ENCODE data around the gene RGS12. TPM values are rescaled to one million over a fixed set of nuclear protein-coding genes. Genes with fewer than 3 reads are reported as not detected.

The RGS12 gene
- total RNA-seq, 2 experiments from 2014 or later, result 7.4 to 7.5 TPM

DNA sequence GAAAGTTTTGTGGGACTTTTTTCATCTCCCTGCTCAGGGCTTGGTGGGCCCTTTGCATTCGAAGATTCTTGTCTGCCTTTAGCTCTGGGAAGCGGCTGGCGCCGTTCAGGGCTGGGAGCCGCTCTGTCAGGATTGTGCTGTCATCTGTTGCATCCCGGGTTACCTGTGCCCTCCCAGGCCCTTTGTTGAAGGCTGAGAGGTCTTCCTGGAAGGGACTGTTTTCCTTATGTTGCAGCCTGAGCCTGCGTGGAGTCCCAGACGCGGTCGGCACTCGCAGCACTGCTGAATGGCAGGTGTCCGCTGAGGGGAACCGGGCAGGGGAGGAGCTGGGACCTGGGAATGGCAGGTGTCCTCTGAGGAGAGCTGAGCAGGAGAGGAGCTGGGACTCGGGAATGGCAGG, 15.9 kb downstream of the RGS12 start:
- POLR2A ChIA-PET, result no interaction called here
- Mint-ChIP-seq H3K27me3 (peaks cover 2% of the 10 kb centered on the region), H3K36me3 (ENCODE audit: low read depth) (no peaks in the 10 kb centered on the region), H3K4me3 (no peak overlapping the region), H3K9me3 (no peaks in the 10 kb centered on the region), H3K27ac (no peak overlapping the region), H3K4me1 (peaks cover 24% of the 10 kb centered on the region)
- CTCF ChIA-PET, result no interaction called here
- no peak for DNase-seq

DNA sequence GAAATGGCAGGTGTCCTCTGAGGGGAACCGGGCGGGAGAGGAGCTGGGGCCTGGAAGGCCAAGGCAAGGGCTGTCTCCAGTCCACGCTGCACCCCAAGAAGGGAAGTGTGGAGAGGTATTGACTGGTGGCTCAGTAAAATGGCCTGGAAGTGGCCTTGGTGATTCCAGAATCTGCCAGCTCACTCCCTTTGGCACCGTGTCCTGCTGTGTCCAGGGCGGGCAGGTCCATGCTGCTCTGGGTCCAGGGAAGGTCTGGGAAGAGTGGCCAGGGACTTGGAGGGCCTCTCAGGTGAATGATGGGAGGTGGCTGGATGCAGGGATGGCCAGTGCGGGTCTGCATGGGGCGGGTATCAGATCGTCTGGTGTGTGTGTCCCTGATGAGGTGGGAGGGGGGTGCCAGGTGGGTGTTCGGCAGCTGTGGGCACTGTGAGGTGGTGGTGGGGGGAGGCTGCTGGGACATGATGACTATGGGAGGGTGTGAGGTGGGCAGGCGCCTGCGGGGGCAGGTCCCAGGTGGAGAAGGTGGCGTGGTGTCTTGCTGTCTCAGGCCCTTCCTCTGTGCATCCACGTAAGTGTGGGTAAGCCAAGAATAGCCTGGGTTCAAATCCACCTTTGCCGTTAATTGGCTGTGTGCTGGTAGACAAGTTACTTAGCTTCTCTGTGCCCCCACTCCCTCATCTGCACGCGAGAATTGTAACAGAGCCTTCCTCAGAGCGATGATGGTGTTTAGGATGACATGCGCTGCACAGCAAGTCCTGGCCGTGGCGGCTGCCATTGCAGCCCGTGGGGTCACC, 17.7 kb downstream of the RGS12 start:
- H3K9me3 Mint-ChIP-seq, result no peaks in the 10 kb centered on the region
- POLR2A ChIA-PET, result no interaction called here
- DNase-seq, result no peak
- no peak overlapping the region for H3K4me3 Mint-ChIP-seq
- CTCF ChIA-PET, result no interaction called here
- no peaks in the 10 kb centered on the region for H3K36me3 Mint-ChIP-seq (ENCODE audit: low read depth)
- no peaks in the 10 kb centered on the region for H3K27me3 Mint-ChIP-seq
- H3K27ac Mint-ChIP-seq, result no peak overlapping the region
- H3K4me1 Mint-ChIP-seq, result peaks cover 7% of the 10 kb centered on the region

DNA sequence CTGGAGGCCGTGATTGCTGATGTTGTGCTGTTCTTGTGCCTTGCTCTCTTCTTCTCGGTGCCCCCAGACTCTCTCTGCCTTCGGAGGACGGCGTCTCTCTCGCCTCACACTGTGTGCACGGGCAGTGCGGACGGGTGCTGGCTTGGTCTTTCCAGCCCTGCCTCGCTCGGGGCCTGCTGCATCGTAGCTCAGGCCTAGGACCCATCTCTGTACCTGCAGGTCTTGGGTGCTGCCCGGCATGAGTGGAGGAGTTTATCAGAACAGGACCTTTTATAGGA, 18.2 kb downstream of the RGS12 start:
- Mint-ChIP-seq H3K4me3 (no peak overlapping the region), H3K27me3 (no peaks in the 10 kb centered on the region), H3K36me3 (ENCODE audit: low read depth) (no peaks in the 10 kb centered on the region), H3K27ac (no peak overlapping the region), H3K9me3 (no peaks in the 10 kb centered on the region), H3K4me1 (peaks cover 1% of the 10 kb centered on the region)
- POLR2A ChIA-PET, result no interaction called here
- CTCF ChIA-PET, result no interaction called here
- no peak for DNase-seq

DNA sequence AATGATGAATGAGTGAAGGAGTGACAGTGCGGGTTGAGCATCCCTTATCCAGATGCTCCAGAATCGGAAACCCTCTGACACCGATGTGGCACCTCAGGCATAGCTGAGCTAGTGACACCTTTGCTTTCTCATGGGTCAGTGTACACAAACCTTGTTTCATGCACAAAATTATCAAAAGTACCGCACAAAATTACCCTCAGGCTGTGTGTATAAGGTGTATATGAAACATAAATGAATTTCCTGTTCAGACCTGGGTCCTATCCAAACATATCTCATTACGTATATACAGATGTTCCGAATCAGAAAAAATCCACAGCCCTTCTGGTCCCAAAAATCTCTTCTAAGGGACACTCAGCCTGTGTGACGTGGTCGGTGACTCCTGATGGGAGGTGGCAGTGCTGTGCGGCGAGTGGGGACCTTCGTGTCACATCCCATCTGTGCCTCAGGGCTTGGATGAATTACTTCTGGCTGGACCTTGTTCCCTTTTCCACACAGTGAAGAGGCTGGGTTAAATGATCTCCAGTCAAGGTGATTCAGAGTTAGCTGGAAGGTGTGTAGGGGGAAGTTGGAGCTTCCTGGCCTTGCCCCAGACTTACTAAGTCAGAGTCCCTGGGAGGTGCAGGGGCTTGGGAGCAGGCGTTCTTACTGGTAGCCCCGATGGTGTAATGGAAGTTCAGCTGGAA, 18.8 kb downstream of the RGS12 start:
- POLR2A ChIA-PET, result no interaction called here
- Mint-ChIP-seq H3K27me3 (no peaks in the 10 kb centered on the region), H3K4me1 (no peaks in the 10 kb centered on the region), H3K36me3 (ENCODE audit: low read depth) (no peaks in the 10 kb centered on the region), H3K4me3 (no peak overlapping the region), H3K9me3 (no peaks in the 10 kb centered on the region), H3K27ac (no peak overlapping the region)
- CTCF ChIA-PET, result no interaction called here
- no peak for DNase-seq

DNA sequence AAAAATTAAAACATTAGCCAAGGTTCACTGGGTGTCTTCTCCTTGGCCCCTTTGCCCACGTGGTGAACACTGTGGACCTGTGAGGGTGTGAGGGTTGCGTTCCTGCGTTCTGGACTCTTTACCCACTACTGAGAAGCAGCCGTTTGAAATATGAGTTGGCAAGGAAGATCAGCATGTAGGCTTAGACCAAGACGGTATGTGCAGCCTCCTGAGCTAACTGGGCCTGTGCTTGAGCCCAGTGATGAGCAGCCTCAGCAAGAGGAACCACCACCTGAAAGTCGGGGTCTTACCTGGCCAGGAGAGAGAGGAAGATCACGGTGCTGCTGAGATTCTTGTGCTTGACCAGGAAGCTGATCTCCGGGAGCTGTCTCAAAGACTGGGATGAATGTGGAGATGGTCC, 19.5 kb downstream of the RGS12 start:
- Mint-ChIP-seq H3K9me3 (no peaks in the 10 kb centered on the region), H3K4me3 (no peak overlapping the region), H3K27ac (no peak overlapping the region), H3K4me1 (no peaks in the 10 kb centered on the region), H3K36me3 (ENCODE audit: low read depth) (no peaks in the 10 kb centered on the region), H3K27me3 (no peaks in the 10 kb centered on the region)
- POLR2A ChIA-PET, result no interaction called here
- DNase-seq, result no peak
- CTCF ChIA-PET, result no interaction called here

DNA sequence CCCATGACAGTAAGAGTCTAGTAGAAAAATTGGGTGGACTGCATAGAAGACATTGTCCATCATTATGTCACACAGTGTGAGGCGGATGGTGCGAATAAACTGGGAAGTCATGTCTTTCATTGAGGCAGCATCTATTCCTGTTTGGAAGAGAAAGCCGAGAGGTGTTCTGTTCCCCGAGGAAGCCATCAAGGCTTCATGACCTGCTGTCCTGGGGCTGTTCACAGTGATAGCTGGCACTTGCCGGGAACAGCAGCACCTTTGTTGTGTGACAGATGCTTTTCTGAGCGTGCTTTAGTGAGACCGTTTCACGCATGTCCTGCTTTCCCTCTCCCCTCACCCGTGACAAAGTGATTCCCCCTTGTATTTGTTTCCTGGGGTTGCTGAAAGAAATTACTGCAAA, 20.3 kb downstream of the RGS12 start:
- DNase-seq, result no peak
- H3K9me3 Mint-ChIP-seq, result no peaks in the 10 kb centered on the region
- no peak overlapping the region for H3K4me3 Mint-ChIP-seq
- H3K27ac Mint-ChIP-seq, result no peak overlapping the region
- no peaks in the 10 kb centered on the region for H3K36me3 Mint-ChIP-seq (ENCODE audit: low read depth)
- CTCF ChIA-PET, result no interaction called here
- no peaks in the 10 kb centered on the region for H3K4me1 Mint-ChIP-seq
- no peaks in the 10 kb centered on the region for H3K27me3 Mint-ChIP-seq
- POLR2A ChIA-PET, result no interaction called here

DNA sequence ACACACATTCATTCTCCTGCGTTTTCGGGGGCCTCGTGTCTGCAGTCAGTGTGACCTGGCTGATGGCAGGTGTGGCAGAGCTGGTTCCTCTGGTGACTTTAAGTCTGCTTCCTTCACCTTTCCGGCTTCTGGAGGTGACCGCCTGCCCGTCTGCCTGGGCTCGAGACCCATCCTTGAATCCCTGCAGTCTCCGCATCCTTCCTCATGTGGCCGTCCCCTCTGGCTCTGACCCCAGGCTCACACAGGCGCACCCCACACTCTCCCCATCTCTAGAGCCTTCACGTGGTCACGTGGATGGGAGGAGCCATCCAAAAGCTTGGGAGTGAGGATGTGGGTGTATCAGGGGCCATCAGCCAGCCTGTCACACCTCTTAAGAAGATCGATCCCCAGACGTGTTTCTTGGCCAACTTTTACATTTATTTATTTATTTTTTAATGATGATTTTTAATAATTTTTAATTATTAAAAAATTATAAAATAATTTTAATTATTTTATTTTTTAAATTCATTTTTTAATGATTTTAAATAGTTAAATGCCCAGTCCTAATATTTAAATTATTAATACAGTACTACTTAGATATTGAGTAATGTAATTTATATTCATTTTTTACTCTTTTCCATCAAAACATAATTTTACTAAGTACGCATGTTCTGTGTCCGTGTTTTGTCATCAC, 20.9 kb downstream of the RGS12 start:
- H3K27me3 Mint-ChIP-seq, result no peaks in the 10 kb centered on the region
- CTCF ChIA-PET, result no interaction called here
- POLR2A ChIA-PET, result no interaction called here
- no peaks in the 10 kb centered on the region for H3K9me3 Mint-ChIP-seq
- no peak overlapping the region for H3K27ac Mint-ChIP-seq
- H3K36me3 Mint-ChIP-seq (ENCODE audit: low read depth), result no peaks in the 10 kb centered on the region
- no peak overlapping the region for H3K4me3 Mint-ChIP-seq
- no peak for DNase-seq
- H3K4me1 Mint-ChIP-seq, result no peaks in the 10 kb centered on the region

DNA sequence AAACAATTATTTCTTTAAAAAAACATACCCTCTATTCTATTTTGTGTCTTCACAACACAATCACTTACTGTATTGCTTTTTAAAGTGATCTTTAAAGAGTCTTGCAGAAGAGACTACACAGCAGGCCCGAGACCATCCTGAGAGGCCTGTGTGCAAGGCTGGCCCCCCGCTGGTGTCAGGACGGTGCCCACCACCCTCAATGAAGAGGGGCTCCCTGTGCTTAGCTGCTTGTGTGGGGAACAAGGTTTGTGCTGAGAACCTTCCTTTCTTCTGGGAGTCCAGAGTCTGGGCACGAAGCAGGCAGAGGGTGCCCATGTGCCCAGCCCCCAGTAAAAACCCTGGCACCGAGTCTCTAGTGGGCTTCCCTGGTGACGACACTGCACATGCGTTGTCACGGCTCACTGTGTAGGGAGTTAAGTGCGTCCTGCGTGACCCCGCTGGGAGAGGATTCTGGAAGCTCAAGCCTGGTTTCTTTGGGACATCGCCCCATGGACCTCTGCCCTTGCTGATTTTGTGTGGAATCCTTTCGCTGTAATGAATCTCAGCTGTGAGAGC, 22.0 kb downstream of the RGS12 start:
- ChIA-PET CTCF (no interaction called here), POLR2A (no interaction called here)
- no peaks in the 10 kb centered on the region for H3K4me1 Mint-ChIP-seq

DNA sequence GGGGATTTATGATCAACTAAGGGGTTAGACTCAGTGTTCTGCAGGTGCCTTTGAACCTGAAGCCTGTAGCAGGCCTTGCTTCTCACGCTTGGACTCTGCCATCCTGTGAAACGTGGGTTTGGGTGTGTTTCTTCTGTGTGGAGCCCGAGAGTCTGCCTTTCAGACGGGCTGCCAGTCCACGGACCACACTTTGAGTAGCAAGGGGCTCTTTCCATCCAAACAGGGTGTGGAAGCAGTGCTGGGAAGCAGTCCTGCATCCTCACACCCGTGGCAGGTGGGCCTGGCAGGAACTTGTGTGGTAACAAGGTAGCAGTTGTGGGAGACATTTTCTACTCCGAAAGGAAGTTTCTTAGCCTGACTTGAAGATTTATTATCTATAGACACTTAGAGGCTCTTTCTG, 22.7 kb downstream of the RGS12 start:
- Mint-ChIP-seq H3K4me1 (no peaks in the 10 kb centered on the region), H3K36me3 (ENCODE audit: low read depth) (no peaks in the 10 kb centered on the region), H3K27ac (no peak overlapping the region), H3K9me3 (no peaks in the 10 kb centered on the region), H3K4me3 (no peak overlapping the region), H3K27me3 (no peaks in the 10 kb centered on the region)
- ChIA-PET POLR2A (no interaction called here), CTCF (no interaction called here)
- no peak for DNase-seq

More for the DNA sequence above, 22.0 kb downstream of the RGS12 start:
- Mint-ChIP-seq H3K4me3 (no peak overlapping the region), H3K27ac (no peak overlapping the region), H3K36me3 (ENCODE audit: low read depth) (no peaks in the 10 kb centered on the region), H3K27me3 (no peaks in the 10 kb centered on the region), H3K9me3 (no peaks in the 10 kb centered on the region)
- no peak for DNase-seq

DNA sequence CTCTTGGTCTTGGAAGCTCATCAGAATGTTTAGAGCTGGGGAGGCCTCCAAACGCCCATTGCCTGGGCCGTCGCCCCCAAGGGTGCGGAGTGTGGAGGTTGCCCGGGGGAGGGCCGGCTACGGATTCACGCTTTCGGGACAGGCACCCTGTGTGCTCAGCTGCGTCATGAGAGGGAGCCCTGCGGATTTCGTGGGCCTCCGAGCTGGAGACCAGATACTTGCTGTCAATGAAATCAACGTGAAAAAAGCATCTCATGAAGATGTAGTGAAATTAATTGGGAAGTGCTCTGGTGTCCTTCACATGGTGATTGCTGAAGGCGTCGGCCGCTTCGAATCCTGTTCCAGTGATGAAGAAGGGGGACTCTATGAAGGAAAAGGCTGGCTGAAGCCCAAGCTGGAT, 23.3 kb downstream of the RGS12 start:
- Mint-ChIP-seq H3K27me3 (no peaks in the 10 kb centered on the region), H3K4me3 (no peak overlapping the region), H3K4me1 (no peaks in the 10 kb centered on the region), H3K27ac (no peak overlapping the region), H3K9me3 (no peaks in the 10 kb centered on the region), H3K36me3 (ENCODE audit: low read depth) (no peaks in the 10 kb centered on the region)
- no peak for DNase-seq
- ChIA-PET CTCF (interaction anchor here (0.6 kb wide), 1 partner anchor 209 kb away, joined by 3 read pairs; no protein-coding TSS in a partner anchor), POLR2A (no interaction called here)

DNA sequence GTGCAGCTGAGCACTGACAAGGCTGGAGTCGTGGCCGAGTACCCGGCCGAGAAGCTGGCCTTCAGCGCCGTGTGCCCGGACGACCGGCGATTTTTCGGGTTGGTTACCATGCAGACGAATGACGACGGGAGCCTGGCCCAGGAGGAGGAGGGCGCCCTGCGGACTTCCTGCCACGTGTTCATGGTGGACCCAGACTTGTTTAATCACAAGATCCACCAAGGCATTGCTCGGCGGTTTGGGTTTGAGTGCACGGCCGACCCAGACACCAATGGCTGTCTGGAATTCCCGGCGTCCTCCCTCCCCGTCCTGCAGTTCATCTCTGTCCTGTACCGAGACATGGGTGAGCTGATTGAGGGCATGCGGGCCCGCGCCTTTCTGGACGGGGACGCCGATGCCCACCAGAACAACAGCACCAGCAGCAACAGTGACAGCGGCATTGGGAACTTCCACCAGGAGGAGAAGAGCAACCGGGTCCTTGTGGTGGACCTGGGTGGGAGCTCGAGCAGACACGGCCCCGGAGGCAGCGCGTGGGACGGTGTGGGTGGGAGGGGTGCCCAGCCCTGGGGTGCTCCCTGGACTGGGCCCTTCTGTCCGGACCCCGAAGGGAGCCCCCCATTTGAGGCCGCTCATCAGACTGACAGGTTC, 24.3 kb downstream of the RGS12 start:
- Mint-ChIP-seq H3K9me3 (no peaks in the 10 kb centered on the region), H3K27me3 (no peaks in the 10 kb centered on the region), H3K27ac (no peak overlapping the region), H3K36me3 (ENCODE audit: low read depth) (no peaks in the 10 kb centered on the region), H3K4me1 (no peaks in the 10 kb centered on the region), H3K4me3 (no peak overlapping the region)
- ChIA-PET POLR2A (interaction anchor here (1.7 kb wide), 1 partner anchor 106 kb away, joined by 3 read pairs; no protein-coding TSS in a partner anchor), CTCF (no interaction called here)
- DNase-seq, result peak; percentile 7

DNA sequence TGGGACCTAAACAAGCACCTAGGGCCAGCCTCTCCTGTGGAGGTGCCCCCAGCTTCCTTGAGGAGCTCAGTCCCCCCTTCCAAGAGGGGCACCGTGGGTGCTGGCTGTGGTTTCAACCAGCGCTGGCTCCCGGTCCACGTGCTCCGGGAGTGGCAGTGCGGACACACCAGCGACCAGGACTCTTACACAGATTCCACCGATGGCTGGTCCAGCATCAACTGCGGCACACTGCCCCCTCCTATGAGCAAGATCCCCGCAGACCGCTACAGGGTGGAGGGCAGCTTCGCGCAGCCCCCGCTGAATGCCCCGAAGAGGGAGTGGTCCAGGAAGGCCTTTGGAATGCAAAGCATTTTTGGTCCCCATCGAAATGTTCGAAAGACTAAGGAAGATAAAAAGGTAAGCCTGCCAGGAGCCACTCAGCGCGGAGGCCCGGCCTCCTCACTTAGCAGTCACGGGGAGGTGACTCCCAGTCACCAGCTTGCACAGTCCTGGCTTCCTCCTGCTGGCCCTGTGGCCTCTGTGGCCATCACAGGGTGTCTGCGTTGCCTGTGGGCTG, 24.9 kb downstream of the RGS12 start:
- CTCF ChIA-PET, result no interaction called here
- H3K27ac Mint-ChIP-seq, result no peak overlapping the region

DNA sequence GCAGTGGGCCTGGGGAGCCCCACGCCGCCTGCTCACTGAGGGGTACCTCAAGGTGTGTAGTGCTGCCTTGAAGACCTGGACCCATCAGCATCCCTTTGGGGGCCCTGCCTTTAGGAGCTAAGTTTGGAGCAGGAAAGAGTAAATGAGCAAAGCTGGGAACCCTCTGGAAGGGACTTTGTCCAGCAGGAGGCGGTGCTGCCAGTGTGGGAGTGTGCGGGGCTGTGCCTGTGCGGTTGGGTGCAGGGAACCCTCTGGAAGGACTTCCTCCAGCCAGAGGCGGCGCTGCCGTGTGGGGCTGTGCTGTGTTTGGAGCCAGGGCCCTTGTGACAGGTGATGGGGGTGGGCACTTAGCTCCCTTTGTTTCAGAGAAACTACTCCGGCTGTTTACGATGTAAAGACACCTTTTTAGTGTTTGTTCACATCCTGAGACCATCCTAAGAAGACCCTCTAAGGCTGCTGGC, 25.8 kb downstream of the RGS12 start:
- CTCF ChIA-PET, result interaction anchor here (1.0 kb wide), 1 partner anchor 212 kb away, joined by 3 read pairs; no protein-coding TSS in a partner anchor
- Mint-ChIP-seq H3K27ac (no peak overlapping the region), H3K27me3 (no peaks in the 10 kb centered on the region), H3K36me3 (ENCODE audit: low read depth) (no peaks in the 10 kb centered on the region), H3K4me3 (no peak overlapping the region), H3K9me3 (no peaks in the 10 kb centered on the region), H3K4me1 (no peaks in the 10 kb centered on the region)
- no peak for DNase-seq
- POLR2A ChIA-PET, result interaction anchor here (1.7 kb wide), 1 partner anchor 107 kb away, joined by 3 read pairs; no protein-coding TSS in a partner anchor

More for the DNA sequence above, 24.9 kb downstream of the RGS12 start:
- POLR2A ChIA-PET, result interaction anchor here (1.7 kb wide), 1 partner anchor 106 kb away, joined by 3 read pairs; no protein-coding TSS in a partner anchor
- no peak for DNase-seq
- no peaks in the 10 kb centered on the region for H3K9me3 Mint-ChIP-seq
- no peak overlapping the region for H3K4me3 Mint-ChIP-seq
- H3K4me1 Mint-ChIP-seq, result no peaks in the 10 kb centered on the region
- H3K27me3 Mint-ChIP-seq, result no peaks in the 10 kb centered on the region
- H3K36me3 Mint-ChIP-seq (ENCODE audit: low read depth), result no peaks in the 10 kb centered on the region

All from activated CD4-positive, alpha-beta memory T cell treated with anti-CD3 and anti-CD28 coated beads, Interleukin-2, amount 10 ng/mL, durations not matched to agents 7 days and 5 days (primary cell).